ENCODE results near the gene NF1.
"Not testable (repeated sequence)": the region's sequence is repeated elsewhere in the genome, so short reads cannot be mapped to it uniquely, and the experiment has no call there.

NF1 gene

DNA sequence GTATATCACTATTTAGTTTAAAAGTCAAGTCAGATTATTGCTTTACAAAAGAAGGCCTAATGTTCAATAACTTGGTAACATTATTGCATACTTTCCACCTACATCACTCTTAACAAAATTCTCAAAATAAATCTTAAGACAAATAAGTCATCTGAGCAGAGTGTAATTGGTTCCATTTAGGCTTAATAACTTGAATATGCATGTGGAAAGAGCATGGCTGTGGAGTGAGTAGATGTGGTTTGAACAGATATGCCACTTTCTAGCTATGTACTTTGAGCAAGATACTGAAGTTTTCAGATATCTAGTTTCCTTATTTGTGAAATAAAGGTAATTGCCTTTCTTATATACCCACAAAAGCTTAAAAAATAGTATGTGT, 233.4 kb downstream of the NF1 start:
- Histone ChIP-seq H3K79me2 (ENCODE audit: low read length) (no peaks in the 10 kb centered on the region; the same call in 1 of the 2 replicates), H3K4me3 (ENCODE audit: low read length) (no peak overlapping the region), H3K4me2 (ENCODE audit: low read depth, low read length) (no peak overlapping the region), H3K27ac (ENCODE audit: low read length) (no peak overlapping the region), H3K9me3 (replicated peaks; ENCODE audit: insufficient read depth, low read length) (no peaks in the 10 kb centered on the region), H2AFZ (ENCODE audit: low read length) (no peak overlapping the region), H4K20me1 (ENCODE audit: insufficient read depth, low read length) (no peaks in the 10 kb centered on the region), H3K36me3 (replicated peaks; ENCODE audit: insufficient read depth, low read length) (no peaks in the 10 kb centered on the region), H3K4me1 (ENCODE audit: low read length) (peaks cover 8% of the 10 kb centered on the region; the same call in 1 of the 2 replicates), H3F3A (ENCODE audit: insufficient read depth, low read length) (peaks cover 6% of the 10 kb centered on the region), H3K9me2 (replicated peaks; ENCODE audit: insufficient read depth, low read length) (no peaks in the 10 kb centered on the region), H3K27me3 (replicated peaks; ENCODE audit: insufficient read depth, low read length) (no peaks in the 10 kb centered on the region), H3K9ac (ENCODE audit: low read length) (no peak overlapping the region)
- TF ChIP-seq, protein P1, sequence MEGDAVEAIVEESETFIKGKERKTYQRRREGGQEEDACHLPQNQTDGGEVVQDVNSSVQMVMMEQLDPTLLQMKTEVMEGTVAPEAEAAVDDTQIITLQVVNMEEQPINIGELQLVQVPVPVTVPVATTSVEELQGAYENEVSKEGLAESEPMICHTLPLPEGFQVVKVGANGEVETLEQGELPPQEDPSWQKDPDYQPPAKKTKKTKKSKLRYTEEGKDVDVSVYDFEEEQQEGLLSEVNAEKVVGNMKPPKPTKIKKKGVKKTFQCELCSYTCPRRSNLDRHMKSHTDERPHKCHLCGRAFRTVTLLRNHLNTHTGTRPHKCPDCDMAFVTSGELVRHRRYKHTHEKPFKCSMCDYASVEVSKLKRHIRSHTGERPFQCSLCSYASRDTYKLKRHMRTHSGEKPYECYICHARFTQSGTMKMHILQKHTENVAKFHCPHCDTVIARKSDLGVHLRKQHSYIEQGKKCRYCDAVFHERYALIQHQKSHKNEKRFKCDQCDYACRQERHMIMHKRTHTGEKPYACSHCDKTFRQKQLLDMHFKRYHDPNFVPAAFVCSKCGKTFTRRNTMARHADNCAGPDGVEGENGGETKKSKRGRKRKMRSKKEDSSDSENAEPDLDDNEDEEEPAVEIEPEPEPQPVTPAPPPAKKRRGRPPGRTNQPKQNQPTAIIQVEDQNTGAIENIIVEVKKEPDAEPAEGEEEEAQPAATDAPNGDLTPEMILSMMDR (IDR thresholded peaks at IDR 0.05; ENCODE audit: low read length): no peak
- TF ChIP-seq EZH2 (optimal IDR thresholded peaks at IDR 0.05; ENCODE audit: low read depth, low read length) (no peak), EZH2phosphoT487 (IDR thresholded peaks at IDR 0.05; ENCODE audit: low read length) (no peak)
- no peak for DNase-seq

DNA sequence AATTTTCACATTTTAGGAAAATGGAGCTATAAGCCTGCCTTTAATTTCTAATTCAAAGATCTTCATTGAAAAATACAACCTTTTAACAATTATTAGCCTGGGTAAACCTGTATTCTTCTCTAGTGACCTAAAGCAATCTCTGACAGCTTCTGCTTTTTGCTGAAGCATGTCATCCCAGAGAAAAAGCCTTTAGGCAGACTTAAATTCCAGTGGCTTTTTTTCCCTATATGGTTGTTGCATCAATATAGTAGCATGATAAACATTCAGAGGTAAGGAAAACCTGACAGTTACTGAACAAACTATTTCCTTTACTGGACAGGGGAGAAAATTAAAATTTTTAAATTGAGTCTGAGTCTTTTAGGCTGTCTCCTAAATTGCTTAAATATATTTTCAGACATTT, 234.4 kb downstream of the NF1 start:
- TF ChIP-seq, protein P1 (IDR thresholded peaks at IDR 0.05; ENCODE audit: low read length): no peak
- TF ChIP-seq EZH2 (optimal IDR thresholded peaks at IDR 0.05; ENCODE audit: low read depth, low read length) (no peak), EZH2phosphoT487 (IDR thresholded peaks at IDR 0.05; ENCODE audit: low read length) (no peak)
- Histone ChIP-seq H3K9me2 (replicated peaks; ENCODE audit: insufficient read depth, low read length) (no peaks in the 10 kb centered on the region), H3K27ac (ENCODE audit: low read length) (no peak overlapping the region), H3K36me3 (replicated peaks; ENCODE audit: insufficient read depth, low read length) (no peaks in the 10 kb centered on the region), H3K9ac (ENCODE audit: low read length) (no peak overlapping the region), H3K27me3 (replicated peaks; ENCODE audit: insufficient read depth, low read length) (no peaks in the 10 kb centered on the region), H4K20me1 (ENCODE audit: insufficient read depth, low read length) (no peaks in the 10 kb centered on the region), H3K4me2 (ENCODE audit: low read depth, low read length) (no peak overlapping the region), H3K9me3 (replicated peaks; ENCODE audit: insufficient read depth, low read length) (no peaks in the 10 kb centered on the region), H2AFZ (ENCODE audit: low read length) (no peak overlapping the region), H3K4me3 (ENCODE audit: low read length) (no peak overlapping the region), H3K79me2 (ENCODE audit: low read length) (no peaks in the 10 kb centered on the region), H3K4me1 (ENCODE audit: low read length) (no peaks in the 10 kb centered on the region), H3F3A (ENCODE audit: insufficient read depth, low read length) (no peaks in the 10 kb centered on the region)
- no peak for DNase-seq

DNA sequence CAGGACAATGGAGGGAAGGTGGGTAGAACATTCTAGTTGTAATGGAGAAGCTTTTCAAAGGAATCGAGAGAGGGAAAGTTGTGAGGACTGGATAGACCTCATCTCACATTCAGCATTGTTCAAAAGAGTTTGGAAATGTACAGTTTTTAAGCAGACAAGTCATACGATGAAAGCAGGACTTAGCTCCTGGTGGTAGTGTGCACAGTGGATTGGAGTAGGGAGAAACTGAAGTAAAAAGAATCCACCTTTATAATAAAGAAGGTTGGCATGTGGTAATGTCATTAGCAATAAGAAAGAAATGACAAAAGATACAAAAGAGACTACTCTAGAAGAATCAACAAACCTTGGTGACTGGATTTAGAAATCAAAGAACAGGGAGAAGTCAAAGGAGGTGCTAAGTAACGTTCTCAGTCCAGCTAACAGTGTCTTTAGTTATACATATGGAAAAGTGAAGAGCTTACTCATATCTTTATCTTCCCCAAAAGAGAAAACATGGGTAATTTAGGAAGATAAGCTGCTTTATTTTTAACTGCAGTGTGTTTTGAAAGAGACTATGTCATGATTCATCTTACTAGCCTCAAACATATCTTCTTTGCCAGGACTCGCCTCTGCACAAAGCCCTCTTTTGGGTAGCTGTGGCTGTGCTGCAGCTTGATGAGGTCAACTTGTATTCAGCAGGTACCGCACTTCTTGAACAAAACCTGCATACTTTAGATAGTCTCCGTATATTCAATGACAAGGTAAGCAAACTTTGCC, 245.3 kb downstream of the NF1 start:
- DNase-seq: no peak

DNA sequence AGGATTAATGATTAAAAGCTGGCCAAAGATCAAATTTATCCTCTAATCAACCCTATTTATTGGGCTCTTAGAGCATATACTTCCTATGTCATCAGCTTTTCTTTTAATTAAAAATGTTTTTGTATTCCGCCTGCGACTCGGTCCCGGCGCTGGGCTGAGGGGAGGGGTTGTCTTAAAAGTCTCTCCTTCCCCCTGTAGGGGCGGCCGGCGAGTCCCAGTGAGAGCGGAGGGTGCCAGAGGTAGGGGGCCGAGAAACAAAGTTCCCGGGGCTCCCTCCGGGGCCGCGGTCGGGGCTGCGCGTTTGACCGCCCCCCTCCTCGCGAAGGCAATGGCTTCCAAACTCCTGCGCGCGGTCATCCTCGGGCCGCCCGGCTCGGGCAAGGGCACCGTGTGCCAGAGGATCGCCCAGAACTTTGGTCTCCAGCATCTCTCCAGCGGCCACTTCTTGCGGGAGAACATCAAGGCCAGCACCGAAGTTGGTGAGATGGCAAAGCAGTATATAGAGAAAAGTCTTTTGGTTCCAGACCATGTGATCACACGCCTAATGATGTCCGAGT, 250.5 kb downstream of the NF1 start:
- H3K4me1 ChIP-seq (ENCODE audit: low read length); H3K9me3 ChIP-seq (replicated peaks; ENCODE audit: insufficient read depth, low read length); H3K27me3 ChIP-seq (replicated peaks; ENCODE audit: insufficient read depth, low read length); H3K4me2 ChIP-seq (ENCODE audit: low read depth, low read length); H2AFZ ChIP-seq (ENCODE audit: low read length); H3F3A ChIP-seq (ENCODE audit: insufficient read depth, low read length); H3K9me2 ChIP-seq (replicated peaks; ENCODE audit: insufficient read depth, low read length); H3K9ac ChIP-seq (ENCODE audit: low read length); H3K27ac ChIP-seq (ENCODE audit: low read length); H3K36me3 ChIP-seq (replicated peaks; ENCODE audit: insufficient read depth, low read length); H3K79me2 ChIP-seq (ENCODE audit: low read length); DNase-seq; H3K4me3 ChIP-seq (ENCODE audit: low read length); H4K20me1 ChIP-seq (ENCODE audit: insufficient read depth, low read length): not testable (repeated sequence)

More for the DNA sequence above, 245.3 kb downstream of the NF1 start:
- H3F3A ChIP-seq (ENCODE audit: insufficient read depth, low read length): no peaks in the 10 kb centered on the region
- no peaks in the 10 kb centered on the region for H3K9me3 ChIP-seq (replicated peaks; ENCODE audit: insufficient read depth, low read length)
- no peaks in the 10 kb centered on the region for H3K9me2 ChIP-seq (replicated peaks; ENCODE audit: insufficient read depth, low read length)
- TF ChIP-seq EZH2 (optimal IDR thresholded peaks at IDR 0.05; ENCODE audit: low read depth, low read length) (no peak), EZH2phosphoT487 (IDR thresholded peaks at IDR 0.05; ENCODE audit: low read length) (no peak)
- TF ChIP-seq, protein P1 (IDR thresholded peaks at IDR 0.05; ENCODE audit: low read length): no peak
- H3K4me3 ChIP-seq (ENCODE audit: low read length): no peak overlapping the region
- H3K27me3 ChIP-seq (replicated peaks; ENCODE audit: insufficient read depth, low read length): no peaks in the 10 kb centered on the region
- H2AFZ ChIP-seq (ENCODE audit: low read length): no peak overlapping the region
- H3K4me1 ChIP-seq (ENCODE audit: low read length): no peaks in the 10 kb centered on the region
- H3K79me2 ChIP-seq (ENCODE audit: low read length): no peaks in the 10 kb centered on the region
- H4K20me1 ChIP-seq (ENCODE audit: insufficient read depth, low read length): no peaks in the 10 kb centered on the region
- H3K36me3 ChIP-seq (replicated peaks; ENCODE audit: insufficient read depth, low read length): no peaks in the 10 kb centered on the region
- no peak overlapping the region for H3K9ac ChIP-seq (ENCODE audit: low read length)
- no peak overlapping the region for H3K27ac ChIP-seq (ENCODE audit: low read length)
- H3K4me2 ChIP-seq (ENCODE audit: low read depth, low read length): no peak overlapping the region
